A673 (cell line): ENCODE measurements around the gene ANKS6. TPM values are rescaled to one million over a fixed set of nuclear protein-coding genes. Genes with fewer than 3 reads are reported as not detected.

ENCODE experiments used
- BruUV-seq: library from RNA; stranded (reverse); fragments of 400-500 nt; replicated peaks from 2 replicates; lab custom pipeline; 2021; lab: Mats Ljungman, UMichigan
- CTCF ChIA-PET: fragments of 300-600 bp; sonication (Branson Sonifier 250); formaldehyde crosslinking; loops from one replicate; lab custom pipeline; 2022; ENCODE audit warnings: antibody characterized with exemption; lab: Charles Lee
- POLR2A ChIA-PET: fragments of 300-600 bp; sonication (Branson Sonifier 250); formaldehyde crosslinking; loops from one replicate; lab custom pipeline; 2022; ENCODE audit warnings: antibody characterized with exemption; ENCODE audit not compliant: low non-redundant PET; lab: Charles Lee
- DNase-seq: peaks from one replicate; pipeline ENCODE4 v3.0.0-alpha.2; 2015; ENCODE audit warnings: low spot score
- H3K27ac ChIP-seq: fragments of 200-600 bp; sonication (generic); 2 replicates; pipeline ENCODE4 v1.5.1; 2016; ENCODE audit warnings: mixed run types, low read depth, mild to moderate bottlenecking, mixed read lengths, antibody characterized with exemption, low read length; ENCODE audit not compliant: poor library complexity, severe bottlenecking
- H3K27me3 ChIP-seq: fragments of 200-600 bp; sonication (generic); replicated peaks from 2 replicates; pipeline ENCODE4 v1.6.1; 2017; ENCODE audit warnings: mixed run types, low read depth, mild to moderate bottlenecking, mixed read lengths, antibody characterized with exemption, low read length; ENCODE audit not compliant: insufficient read depth, poor library complexity
- H3K36me3 ChIP-seq: fragments of 200-600 bp; sonication (generic); 2 replicates; pipeline ENCODE4 v1.6.1; 2016; ENCODE audit warnings: mixed run types, mild to moderate bottlenecking, mixed read lengths, antibody characterized with exemption, low read length; ENCODE audit not compliant: insufficient read depth, poor library complexity, severe bottlenecking
- H3K4me1 ChIP-seq: fragments of 200-600 bp; sonication (generic); 2 replicates; pipeline ENCODE4 v1.6.1; 2017; ENCODE audit warnings: mixed run types, mild to moderate bottlenecking, mixed read lengths, antibody characterized with exemption, low read length; ENCODE audit not compliant: insufficient read depth, poor library complexity, severe bottlenecking
- H3K4me3 ChIP-seq: fragments of 200-600 bp; sonication (generic); 2 replicates; pipeline ENCODE4 v1.5.1; 2016; ENCODE audit warnings: low read depth, mixed run types, mild to moderate bottlenecking, mixed read lengths, low read length; ENCODE audit not compliant: poor library complexity, severe bottlenecking
- H3K9me3 ChIP-seq: fragments of 200-600 bp; sonication (generic); 2 replicates; pipeline ENCODE4 v1.6.1; 2016; ENCODE audit warnings: mixed run types, low read depth, mild to moderate bottlenecking, mixed read lengths, antibody characterized with exemption, low read length; ENCODE audit not compliant: poor library complexity, severe bottlenecking
- CTCF ChIP-seq: fragments of 300-800, 200-600 bp; sonication (generic); conservative IDR thresholded peaks from 2 replicates; pipeline ENCODE4 v1.5.1; 2017; ENCODE audit warnings: low read depth, mild to moderate bottlenecking, antibody characterized with exemption, low read length, moderate library complexity, mixed read lengths
- EZH2 ChIP-seq: fragments of 200-600 bp; sonication (generic); IDR thresholded peaks from 2 replicates; pipeline ENCODE4 v1.6.1; 2017; ENCODE audit warnings: borderline replicate concordance, low read depth, mild to moderate bottlenecking, mixed read lengths, antibody characterized with exemption, low read length; ENCODE audit not compliant: poor library complexity, severe bottlenecking
- intact Hi-C: fragments of 100-400 bp; cut with micrococcal nuclease; formaldehyde crosslinking; loops from one replicate; pipeline ENCODE4 v1.10.0; 2022; ENCODE audit not compliant: unreplicated experiment
- total RNA-seq: library from RNA; stranded (reverse); gene quantifications from 2 replicates; pipeline ENCODE4 v1.2.3, GENCODE V29; 2021

Gene ANKS6
- total RNA-seq, 1 experiment from 2014 or later = 14.4 TPM

GRCh38 chr9:98755006-98755618 is 41.2 kb downstream of the ANKS6 start:
- no peaks in the 10 kb centered on the region for H3K4me1 ChIP-seq
- H3K36me3 ChIP-seq = no peaks in the 10 kb centered on the region
- POLR2A ChIA-PET = no interaction called here
- CTCF ChIA-PET = no interaction called here
- BruUV-seq = no TSS peak
- no peak for TF ChIP-seq EZH2
- TF ChIP-seq CTCF = no peak
- H3K27me3 ChIP-seq = no peaks in the 10 kb centered on the region
- DNase-seq = no peak
- H3K9me3 ChIP-seq = peaks cover 4% of the 10 kb centered on the region
- intact Hi-C loops = no loop called here
- H3K4me3 ChIP-seq = no peak overlapping the region
- H3K27ac ChIP-seq = no peak overlapping the region

GRCh38 chr9:98751210-98751609 is 45.1 kb downstream of the ANKS6 start:
- H3K27ac ChIP-seq = no peak overlapping the region
- intact Hi-C loops = no loop called here
- H3K27me3 ChIP-seq = no peaks in the 10 kb centered on the region
- H3K9me3 ChIP-seq = no peaks in the 10 kb centered on the region
- H3K4me1 ChIP-seq = no peaks in the 10 kb centered on the region
- ChIA-PET CTCF (no interaction called here), POLR2A (no interaction called here)
- no TSS peak for BruUV-seq
- H3K4me3 ChIP-seq = no peak overlapping the region
- H3K36me3 ChIP-seq = no peaks in the 10 kb centered on the region
- TF ChIP-seq CTCF = no peak
- no peak for DNase-seq

GRCh38 chr9:98750364-98751060 is 45.8 kb downstream of the ANKS6 start:
- BruUV-seq = no TSS peak
- no peak overlapping the region for H3K4me3 ChIP-seq
- DNase-seq = no peak
- no peaks in the 10 kb centered on the region for H3K9me3 ChIP-seq
- no peaks in the 10 kb centered on the region for H3K27me3 ChIP-seq
- TF ChIP-seq EZH2 = no peak
- TF ChIP-seq CTCF = no peak
- CTCF ChIA-PET = no interaction called here
- intact Hi-C loops = no loop called here
- POLR2A ChIA-PET = no interaction called here
- no peaks in the 10 kb centered on the region for H3K4me1 ChIP-seq
- H3K36me3 ChIP-seq = no peaks in the 10 kb centered on the region
- no peak overlapping the region for H3K27ac ChIP-seq
